NCI-H2171 (cell line): Measurements from ENCODE around the gene PTCD2.

Experiments used
- DNase-seq: peaks from one replicate; lab custom pipeline; 2025; lab: John Stamatoyannopoulos, UW

The PTCD2 gene

DNA sequence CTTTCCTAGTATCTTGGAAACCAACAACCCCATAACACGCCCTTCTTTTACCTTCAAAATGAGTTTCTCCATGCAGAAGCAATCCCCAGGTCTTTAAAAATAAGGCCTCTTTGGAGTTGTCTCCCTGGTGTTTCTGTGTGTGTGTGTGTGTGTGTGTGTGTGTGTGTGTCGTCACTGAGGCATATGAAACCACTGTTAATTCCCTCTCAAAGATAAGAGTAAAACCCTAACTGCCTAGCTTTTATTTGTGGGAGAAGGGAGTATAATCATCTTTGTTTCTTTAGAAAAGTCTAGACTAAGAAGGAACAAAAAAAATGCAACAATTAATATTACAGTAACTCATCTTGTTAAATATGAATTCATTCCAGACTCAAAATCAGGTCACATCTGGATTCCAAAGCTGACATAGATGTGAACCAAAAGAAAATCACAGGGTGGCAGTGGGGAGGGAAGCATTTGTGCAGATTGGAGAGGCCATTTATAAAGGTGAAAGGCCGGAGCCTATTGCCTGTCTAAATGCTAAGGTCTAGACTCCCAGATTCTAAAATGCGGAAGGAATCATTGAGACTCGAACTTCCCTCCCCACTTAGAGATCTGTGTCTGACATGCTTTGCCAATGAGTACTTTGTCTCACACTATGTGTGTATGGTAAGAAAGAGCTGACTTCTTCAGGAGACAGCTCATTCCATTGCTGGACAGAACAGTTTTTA, 95.6 kb downstream of the PTCD2 start:
- no peak for DNase-seq

DNA sequence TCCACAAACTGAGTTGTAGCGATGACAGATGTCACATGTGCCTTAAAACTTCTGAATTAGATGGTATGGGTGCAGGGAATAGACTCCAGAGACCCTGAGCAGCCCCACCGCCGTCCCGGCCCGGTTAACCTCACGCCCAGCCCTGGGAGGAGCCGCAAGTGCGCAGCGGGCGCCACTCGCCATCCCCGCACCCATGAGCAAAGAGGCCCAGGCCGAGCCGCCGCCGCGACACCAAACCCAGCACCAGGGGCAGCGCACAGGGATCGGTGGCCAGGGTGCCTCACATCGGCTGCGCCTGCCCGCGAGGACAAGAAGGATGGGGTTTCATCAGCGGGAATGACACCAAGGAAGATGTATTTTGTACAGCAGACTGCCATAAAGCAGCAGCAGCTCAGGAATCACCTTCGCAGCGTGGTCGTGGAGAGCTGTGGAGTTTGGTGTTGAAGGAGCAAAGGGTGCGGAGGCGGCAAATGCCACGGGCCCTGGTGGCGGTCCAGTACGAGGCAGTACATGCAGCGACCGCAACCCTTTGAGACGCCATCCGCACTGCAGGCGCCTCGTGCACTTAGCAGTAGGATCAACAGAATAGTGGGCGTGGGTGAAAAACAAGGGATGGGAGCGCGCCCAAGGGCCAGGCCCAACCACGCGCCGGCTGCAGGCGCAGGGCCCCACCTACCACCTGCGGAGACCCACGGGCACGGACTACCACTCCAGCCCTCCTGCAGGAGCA, 97.3 kb downstream of the PTCD2 start:
- DNase-seq: no peak
